Neutrophil (primary cell): ENCODE data around the gene ZBTB39.

Source experiments
- H3K27ac ChIP-seq: fragments of 200-600 bp; sonication (generic); 2 replicates; pipeline ENCODE4 v1.5.1; 2016; ENCODE audit warnings: mild to moderate bottlenecking, moderate library complexity
- H3K27me3 ChIP-seq: fragments of 200-600 bp; sonication (generic); 2 replicates; pipeline ENCODE4 v1.6.0; 2016; ENCODE audit warnings: mild to moderate bottlenecking
- H3K36me3 ChIP-seq: fragments of 200-600 bp; sonication (generic); 2 replicates; pipeline ENCODE4 v1.5.1; 2017
- H3K4me1 ChIP-seq, 2 experiments: fragments of 200-600 bp in 1 of 2; sonication (generic) in 1 of 2; 1 replicate in 1 of 2; 2 replicates in 1 of 2; pipeline versions ENCODE4 v1.5.1 to v1.6.1; 2013 to 2016; ENCODE audit warnings: low read depth in 1 of 2, low read length in 1 of 2, mild to moderate bottlenecking in 1 of 2, moderate library complexity in 1 of 2; ENCODE audit not compliant: control insufficient read depth in 1 of 2, insufficient read depth in 1 of 2
- H3K4me3 ChIP-seq, 2 experiments: fragments of 200-600 bp in 1 of 2; sonication (generic) in 1 of 2; 1 replicate in 1 of 2; 2 replicates in 1 of 2; pipeline ENCODE4 v1.5.1; 2013 to 2016; ENCODE audit warnings: low read depth in 1 of 2, low read length in 1 of 2, mild to moderate bottlenecking in 1 of 2, moderate library complexity in 1 of 2
- H3K9me3 ChIP-seq: fragments of 200-600 bp; sonication (generic); 2 replicates; pipeline ENCODE4 v1.5.1; 2016
- TF ChIP-seq, protein P1 (sequence below): fragments of 200-600 bp; sonication (generic); IDR thresholded peaks from 2 replicates; pipeline ENCODE4 v1.5.1; 2016; ENCODE audit warnings: antibody characterized with exemption

Gene ZBTB39

DNA sequence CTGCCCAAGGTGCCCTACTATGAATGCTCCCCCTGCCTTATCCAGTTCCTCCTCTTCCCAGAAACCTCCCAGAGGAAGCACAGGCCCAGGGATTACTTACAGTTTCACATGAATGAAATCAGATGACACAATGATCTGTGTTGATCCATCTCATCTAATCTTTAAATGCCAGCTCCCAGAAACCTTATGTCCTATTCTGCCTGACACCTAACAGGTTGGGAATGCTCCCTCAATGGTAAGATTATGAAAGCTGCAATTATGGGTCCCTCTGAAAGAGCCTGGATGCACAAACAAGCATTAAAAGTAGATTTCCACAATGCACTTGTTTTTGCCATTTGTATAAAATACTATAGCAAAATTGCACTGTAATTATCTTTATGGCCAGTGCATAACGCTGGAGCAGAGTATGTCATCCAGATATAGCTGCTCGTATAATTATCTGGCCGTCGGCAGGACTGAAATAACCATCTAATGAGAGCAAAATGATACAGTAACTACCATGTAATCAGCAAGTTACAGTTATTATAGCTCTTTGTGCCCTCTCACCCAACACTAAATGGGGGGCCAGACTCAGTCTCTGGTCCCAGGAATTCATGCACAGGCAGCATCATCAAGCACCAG, 4.4 kb upstream of the ZBTB39 start:
- peaks cover 6 to 11% of the 10 kb centered on the region in 2 experiments for H3K4me1 ChIP-seq
- peaks cover 30% of the 10 kb centered on the region for H3K27me3 ChIP-seq
- no peaks in the 10 kb centered on the region for H3K9me3 ChIP-seq
- H3K36me3 ChIP-seq = no peaks in the 10 kb centered on the region
- TF ChIP-seq, protein P1, sequence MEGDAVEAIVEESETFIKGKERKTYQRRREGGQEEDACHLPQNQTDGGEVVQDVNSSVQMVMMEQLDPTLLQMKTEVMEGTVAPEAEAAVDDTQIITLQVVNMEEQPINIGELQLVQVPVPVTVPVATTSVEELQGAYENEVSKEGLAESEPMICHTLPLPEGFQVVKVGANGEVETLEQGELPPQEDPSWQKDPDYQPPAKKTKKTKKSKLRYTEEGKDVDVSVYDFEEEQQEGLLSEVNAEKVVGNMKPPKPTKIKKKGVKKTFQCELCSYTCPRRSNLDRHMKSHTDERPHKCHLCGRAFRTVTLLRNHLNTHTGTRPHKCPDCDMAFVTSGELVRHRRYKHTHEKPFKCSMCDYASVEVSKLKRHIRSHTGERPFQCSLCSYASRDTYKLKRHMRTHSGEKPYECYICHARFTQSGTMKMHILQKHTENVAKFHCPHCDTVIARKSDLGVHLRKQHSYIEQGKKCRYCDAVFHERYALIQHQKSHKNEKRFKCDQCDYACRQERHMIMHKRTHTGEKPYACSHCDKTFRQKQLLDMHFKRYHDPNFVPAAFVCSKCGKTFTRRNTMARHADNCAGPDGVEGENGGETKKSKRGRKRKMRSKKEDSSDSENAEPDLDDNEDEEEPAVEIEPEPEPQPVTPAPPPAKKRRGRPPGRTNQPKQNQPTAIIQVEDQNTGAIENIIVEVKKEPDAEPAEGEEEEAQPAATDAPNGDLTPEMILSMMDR = no peak
- no peak overlapping the region for H3K27ac ChIP-seq
- no peak overlapping the region for H3K4me3 ChIP-seq

- Histone ChIP-seq H3K27ac (no peak overlapping the region), H3K36me3 (no peaks in the 10 kb centered on the region), H3K4me3 (no peak overlapping the region), H3K9me3 (no peaks in the 10 kb centered on the region), H3K4me1 (peaks cover 10 to 15% of the 10 kb centered on the region in 2 experiments), H3K27me3 (peaks cover 32% of the 10 kb centered on the region)
- TF ChIP-seq, protein P1 = no peak
Observed at GRCh38 chr12:57009949-57010626, 3.7 kb upstream of the ZBTB39 start.

DNA sequence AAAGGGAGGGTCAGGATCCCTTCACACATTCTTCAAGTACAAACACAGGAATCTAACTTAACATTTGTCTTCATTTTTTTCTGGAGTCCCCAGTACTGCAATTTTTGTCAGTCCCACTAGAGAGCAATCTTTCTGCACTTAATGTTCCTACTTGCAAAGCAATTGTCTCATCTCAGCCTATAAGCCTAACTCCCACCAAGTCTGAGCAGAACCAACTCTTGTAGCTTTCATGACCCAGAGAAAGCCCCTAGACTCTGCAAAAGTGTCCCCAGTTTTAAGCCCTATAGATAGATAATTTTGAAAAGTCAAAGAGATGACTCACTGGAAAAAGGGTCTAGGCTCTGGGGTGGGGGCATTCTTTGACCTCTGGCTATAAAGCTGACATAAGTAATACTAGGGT, 1.8 kb upstream of the ZBTB39 start:
- Histone ChIP-seq H3K27me3 (peaks cover 15% of the 10 kb centered on the region), H3K4me1 (peaks cover 10 to 15% of the 10 kb centered on the region in 2 experiments), H3K9me3 (no peaks in the 10 kb centered on the region), H3K4me3 (no peak overlapping the region), H3K27ac (no peak overlapping the region), H3K36me3 (peaks cover 12% of the 10 kb centered on the region)
- TF ChIP-seq, protein P1 = no peak

DNA sequence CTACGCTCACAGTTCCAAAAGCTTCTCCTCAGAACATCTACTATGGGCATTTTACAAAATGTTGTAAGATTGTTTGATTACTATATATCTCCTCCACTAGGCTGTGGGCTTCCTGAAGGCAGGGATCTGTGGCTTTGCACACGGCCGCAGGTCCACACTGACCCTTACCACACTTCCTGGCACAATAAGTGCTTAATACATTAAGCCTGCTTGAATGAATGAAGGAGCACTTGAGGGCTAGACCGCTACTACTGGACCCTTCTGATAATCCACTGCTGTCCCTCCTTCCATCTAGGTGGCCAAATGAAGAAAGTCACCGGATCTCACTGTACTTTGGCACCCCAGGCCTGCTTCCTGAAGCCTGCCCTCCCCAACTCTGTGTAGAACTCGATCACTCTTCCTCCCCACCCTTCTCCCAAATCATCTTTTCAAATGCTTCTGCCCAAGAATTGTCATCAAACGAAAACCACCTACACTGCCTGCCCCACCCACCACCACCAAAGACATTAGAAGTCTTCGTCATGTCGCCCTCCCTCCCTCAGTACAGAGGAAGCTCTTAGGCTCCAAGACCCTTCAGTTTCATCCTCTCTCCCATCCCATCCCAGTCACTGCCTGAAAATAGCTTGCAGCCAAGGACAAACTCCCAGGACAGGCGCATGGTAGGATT, 596 bp upstream of the ZBTB39 start:
- Histone ChIP-seq H3K27ac (no peak overlapping the region), H3K4me1 (peaks cover 10 to 15% of the 10 kb centered on the region in 2 experiments), H3K27me3 (peaks cover 15% of the 10 kb centered on the region), H3K9me3 (no peaks in the 10 kb centered on the region), H3K36me3 (peaks cover 22% of the 10 kb centered on the region), H3K4me3 (peak overlapping the region in 1 of 2 experiments; percentile 18)
- TF ChIP-seq, protein P1 = no peak

DNA sequence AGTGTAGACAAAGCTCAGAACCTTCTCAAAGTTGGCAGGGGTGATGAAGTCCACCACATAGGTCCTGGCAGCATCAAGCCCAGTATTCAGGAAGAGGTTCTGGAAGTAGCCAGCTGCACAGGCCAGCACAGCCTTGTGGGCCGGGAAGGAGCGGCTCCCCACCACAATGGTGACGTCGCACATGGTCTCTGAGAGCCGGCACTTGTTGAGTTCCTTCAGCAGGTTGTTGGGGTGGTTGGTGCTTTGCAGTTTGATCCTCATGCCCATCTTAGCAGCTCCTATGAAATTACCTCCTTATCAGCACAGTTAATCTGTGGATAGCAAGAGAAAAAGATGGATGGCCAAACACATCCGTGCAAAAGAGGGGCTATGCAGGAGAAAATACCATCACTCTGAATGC, 1.7 kb downstream of the ZBTB39 start:
- Histone ChIP-seq H3K27me3 (peaks cover 15% of the 10 kb centered on the region), H3K36me3 (peaks cover 22% of the 10 kb centered on the region), H3K4me1 (peaks cover 10 to 15% of the 10 kb centered on the region in 2 experiments), H3K4me3 (no peak overlapping the region), H3K9me3 (no peaks in the 10 kb centered on the region), H3K27ac (no peak overlapping the region)
- TF ChIP-seq, protein P1 = no peak
